HG03025 (cell line): ENCODE data around the gene BRME1.

Experiments used
- ATAC-seq: cut with Tn5 transposase; IDR thresholded peaks from one replicate; pipeline ENCODE4 v1.9.1; 2021; ENCODE audit warnings: mild to moderate bottlenecking, moderate library complexity; ENCODE audit not compliant: unreplicated experiment, low FRiP score

Gene BRME1

DNA sequence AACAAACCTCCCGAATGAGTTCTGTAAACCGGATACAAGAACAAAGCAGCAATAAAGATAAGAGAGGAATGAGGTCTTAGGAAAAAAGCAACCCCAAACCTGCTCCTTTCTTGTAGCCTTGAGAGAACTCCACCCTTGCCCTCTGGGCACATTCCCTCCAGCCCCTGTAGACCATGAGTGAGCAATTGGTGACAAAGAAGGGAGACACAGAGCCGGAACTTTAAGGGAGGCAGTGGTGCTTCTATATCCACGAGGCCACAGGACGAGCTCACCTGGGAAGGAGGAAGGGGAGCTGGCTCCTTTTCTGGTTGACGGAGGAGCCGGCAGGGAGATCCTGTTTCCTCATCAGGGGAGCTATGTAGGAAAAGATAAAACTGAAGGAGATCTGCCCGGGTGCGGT is 13.0 kb downstream of the BRME1 start:
- ATAC-seq: no peak

DNA sequence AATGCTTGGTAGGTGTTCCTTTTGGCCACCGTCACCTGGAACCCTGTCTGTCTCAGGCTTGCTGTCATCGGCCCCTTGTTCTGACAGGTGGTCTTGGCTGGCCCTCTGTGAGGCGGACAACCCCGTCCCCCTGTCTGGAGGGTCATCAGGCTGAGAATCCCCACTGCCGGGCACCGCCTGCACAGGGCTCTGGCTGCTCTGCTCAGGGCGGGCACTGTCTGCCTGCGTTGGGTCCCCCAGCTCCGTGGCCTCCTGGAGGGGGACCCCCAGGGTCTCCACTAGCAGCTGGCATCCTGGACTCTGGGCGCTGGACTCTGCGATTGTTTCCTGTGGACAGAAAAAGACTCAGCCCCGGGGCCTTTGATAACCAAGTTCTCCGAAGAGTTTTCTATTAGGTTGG is 15.8 kb downstream of the BRME1 start:
- ATAC-seq: no peak

DNA sequence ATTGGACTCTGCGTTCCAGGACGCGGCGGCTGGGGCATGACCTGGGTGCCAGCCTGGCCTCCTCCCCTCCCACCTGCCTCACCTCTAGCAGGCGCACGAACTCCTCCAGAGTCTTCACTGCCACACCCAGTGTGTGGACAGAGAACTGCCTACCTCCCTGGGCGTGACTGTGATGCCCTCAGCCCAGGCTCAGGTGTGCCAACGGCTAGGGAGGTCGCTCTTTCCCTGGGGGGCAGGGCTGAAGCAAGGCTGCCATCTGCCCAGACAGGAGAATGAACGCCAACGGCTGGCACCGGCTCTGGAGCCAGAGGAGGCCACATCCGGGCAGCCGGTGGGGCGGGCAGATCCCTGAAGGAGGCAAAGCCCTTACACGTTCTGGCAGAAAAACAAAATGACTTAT is 17.6 kb downstream of the BRME1 start:
- no peak for ATAC-seq

- no peak for ATAC-seq
These were observed 18.4 kb downstream of the BRME1 start for GRCh38 chr19:13887517-13887916.

- no peak for ATAC-seq
These were observed 18.9 kb downstream of the BRME1 start for GRCh38 chr19:13887018-13887436.

GRCh38 chr19:13885826-13886365 is 20.0 kb downstream of the BRME1 start:
- no peak for ATAC-seq

DNA sequence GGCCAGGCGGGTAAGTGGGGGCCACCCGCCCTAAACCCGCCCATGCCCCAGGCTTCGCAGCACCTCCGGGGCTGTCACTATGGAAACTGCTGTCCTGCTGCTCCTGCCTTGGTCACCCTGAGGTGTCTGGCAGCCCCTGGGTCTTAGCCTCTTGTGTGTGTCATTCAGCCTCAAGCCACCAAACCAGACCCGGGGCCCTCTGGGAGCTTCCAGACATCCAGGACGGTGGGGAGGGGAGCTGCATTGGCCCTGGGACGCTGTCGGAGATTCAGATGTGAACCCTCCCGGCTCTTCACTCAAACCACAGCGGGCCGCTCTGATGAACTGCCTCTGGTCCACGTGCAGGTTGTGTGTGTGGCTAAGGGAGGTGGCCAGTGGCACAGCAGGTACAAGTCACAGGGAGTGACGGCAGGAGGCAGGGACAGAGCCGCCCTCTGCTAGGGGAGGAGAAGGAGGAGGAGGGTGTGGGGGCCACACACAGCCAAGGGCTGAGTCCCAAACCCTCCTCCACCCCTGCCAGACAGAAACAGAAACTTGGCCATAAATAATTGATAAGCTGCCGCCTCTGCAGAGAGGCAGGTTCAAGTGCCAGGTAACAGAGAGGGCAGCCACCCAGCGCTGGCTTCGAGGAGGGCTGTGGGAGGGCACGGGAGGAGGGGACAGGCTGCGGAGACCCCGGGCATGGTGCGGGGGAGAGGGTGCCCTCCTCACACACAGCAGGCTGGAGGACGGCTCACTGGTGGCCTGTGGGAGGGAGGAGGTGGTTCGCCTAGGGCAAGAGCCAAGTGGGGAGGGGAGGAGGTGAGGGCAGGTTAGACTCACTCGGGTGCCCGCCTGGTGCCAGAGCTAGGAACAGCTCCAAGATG is 21.0 kb downstream of the BRME1 start:
- no peak for ATAC-seq

DNA sequence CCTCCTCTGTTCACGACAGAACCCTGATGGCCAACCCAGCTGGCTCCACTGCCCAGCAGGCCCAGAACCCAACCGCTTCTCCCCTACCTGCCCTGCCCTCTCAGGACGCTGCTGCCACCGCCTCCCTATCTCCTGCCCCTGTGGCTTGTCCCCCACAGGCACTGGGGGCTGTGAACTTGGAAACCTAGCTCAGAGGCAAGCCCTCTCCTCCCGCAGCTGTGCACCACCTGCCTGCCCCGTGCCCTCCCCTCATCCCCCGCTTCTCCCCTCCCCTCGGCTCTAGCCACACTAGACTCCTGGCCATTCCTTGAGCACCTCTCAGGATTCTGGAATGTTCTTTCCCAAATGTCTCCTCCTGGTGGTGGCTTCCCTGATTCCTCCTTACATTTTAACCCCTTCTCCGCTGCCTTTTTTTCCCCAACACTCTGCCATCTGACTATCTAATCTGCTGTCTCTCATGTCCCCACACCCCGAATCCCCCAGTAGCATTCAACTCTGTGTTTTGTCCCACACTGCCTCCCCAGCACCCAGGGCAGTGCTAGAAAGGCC is 22.3 kb downstream of the BRME1 start:
- no peak for ATAC-seq

DNA sequence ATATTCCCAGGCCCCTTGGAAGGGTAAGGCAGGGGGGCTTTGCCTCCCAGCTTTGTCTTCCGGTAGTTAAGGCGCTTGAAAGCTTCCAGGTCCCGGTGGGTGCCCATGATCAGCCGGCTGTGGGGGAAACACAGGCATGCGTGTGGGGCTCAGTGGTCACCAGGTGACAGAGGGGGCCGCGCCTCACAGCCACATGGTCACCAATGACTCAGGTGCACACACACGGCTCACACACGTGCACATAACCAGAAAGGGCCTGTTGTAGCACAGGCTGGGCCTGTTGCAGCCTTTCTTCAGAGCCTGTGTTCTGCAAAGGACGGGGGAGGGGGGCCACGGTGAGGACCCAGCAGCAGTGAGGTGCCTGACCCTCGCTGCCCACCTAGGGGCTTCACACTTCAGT is 23.1 kb downstream of the BRME1 start:
- no peak for ATAC-seq

DNA sequence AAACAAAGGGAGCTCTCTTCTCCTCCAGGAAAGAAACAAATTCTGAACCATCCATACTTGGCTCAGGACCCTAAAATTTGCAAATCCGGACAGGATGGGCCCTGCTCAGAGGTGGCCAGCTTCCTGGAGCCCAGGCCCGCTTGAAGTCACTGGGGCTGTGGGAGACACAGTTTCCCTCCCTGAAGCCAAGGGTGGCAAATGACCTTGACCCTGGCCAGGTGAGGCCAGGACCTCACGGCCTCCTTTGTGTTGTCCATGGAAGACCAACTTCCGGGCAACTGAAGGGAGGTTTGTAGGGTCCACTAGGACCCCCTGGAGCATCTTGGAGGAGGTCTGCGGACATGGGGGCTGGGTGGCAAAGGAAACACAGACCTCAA is 23.5 kb downstream of the BRME1 start:
- ATAC-seq: no peak

GRCh38 chr19:13881692-13882418 is 24.1 kb downstream of the BRME1 start:
- ATAC-seq: no peak

DNA sequence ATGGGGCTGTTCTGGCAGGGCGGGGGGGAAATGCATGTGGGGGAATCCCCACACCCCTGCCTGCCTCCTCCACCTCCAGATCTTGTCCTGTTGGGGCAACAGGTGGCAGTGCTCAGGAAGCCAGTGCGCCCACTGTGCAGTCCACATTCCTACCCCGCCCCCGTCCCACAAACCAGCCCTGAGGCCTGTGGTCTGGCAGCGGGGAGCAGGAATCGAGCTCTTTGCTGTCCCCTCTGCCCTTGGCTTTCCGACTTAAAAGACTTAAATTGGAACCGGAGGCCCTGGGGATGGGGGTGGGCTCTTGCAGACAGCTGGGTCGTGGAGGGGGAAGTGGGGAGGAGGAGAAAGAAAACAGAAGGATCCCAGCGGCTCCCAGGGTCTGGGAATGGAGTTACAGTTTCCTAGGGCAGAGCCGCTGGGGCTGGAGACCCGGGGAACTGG is 24.6 kb downstream of the BRME1 start:
- no peak for ATAC-seq

DNA sequence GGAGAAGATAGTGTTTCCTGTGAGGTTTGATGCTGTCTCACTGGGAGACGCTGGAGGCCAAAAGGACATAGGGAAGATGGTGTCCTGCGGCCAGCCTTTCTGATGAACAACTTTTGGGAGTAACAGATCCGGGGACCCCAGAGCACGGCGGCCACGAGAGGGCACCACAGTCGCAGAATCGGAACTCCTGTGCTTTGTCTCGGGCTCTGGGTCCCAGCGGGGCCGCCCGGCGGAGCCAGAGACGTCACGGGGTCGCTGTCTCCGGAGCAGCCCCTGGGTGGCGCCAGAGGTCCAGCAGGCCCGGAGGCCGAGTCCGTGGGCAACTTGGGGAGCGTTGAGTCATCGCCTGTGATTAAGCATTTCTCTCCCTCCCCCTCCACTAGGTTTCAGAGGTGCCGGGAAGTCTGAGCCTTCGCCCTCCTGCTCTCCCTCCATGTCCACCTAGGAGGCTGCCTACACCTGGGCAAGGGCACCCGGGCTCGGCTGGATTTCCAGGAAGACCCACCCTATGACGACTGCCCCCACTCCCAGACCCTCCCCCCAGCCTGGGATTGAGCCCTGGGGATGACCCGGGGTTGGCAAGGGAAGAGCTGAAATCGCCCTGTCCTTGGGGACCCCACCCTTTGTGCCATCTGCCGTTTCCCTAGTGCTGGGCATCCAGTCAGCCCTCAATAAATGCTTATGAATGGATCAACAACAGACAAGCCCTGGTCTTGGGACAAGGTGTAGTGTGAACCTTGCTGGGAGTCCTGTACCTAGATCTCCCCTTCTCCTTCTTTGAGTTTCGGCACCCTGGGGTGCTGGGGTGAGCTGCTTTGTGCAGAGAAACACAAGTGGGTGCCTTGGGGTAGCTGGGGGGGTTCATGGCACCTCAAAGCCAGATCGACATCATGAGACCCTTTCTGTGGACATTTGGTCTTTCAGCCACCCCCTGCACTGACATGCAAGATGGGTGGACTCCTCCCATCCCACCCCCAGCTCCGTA is 25.6 kb downstream of the BRME1 start:
- ATAC-seq: peak; percentile 81

GRCh38 chr19:13877303-13877702 is 28.6 kb downstream of the BRME1 start:
- ATAC-seq: no peak

DNA sequence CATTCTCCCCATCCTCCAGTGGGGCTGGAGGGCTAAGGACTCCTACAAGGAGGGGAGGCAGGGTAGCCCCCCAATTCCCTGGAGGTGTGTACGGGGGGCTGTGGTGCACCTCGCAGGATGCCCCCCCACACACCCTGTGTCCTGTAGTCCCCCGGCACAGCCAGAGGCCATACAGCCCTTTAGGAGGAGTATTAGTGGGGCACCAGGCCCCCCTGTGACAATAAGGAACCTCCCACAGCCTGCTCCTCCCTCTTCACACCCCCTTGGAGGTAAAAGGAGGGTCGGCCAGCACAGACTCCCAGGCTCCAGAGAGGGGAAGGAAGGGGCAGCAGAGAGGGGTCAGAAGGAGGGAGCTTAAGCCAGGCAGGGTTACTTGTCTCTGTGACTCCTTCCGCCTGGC is 29.1 kb downstream of the BRME1 start, which contains the start of gene NANOS3:
NANOS3 (plus strand) TSS at position 301 of the 400 bp plus-strand sequence. CDS start 115 bp downstream, outside the sequence.
- ATAC-seq: no peak

DNA sequence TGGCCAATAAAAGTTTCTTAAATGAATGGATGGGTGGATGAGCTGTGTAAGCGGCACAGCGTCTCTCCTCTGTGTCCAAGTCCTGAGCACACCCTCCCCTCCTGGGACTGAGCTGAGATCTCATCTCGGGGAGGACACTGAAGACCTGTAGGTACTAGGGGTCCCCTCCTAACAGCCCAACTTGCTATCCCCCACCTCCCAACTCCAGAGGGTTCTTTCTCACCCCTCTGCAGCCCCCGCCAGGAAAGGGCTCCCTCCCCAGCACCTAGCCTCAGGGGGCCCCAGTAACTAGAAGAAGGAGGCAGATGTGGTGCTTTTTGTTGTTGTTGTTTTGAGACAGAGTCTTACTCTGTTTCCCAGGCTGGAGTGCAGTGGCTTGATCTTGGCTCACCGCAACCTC is 30.1 kb downstream of the BRME1 start:
- ATAC-seq: no peak

DNA sequence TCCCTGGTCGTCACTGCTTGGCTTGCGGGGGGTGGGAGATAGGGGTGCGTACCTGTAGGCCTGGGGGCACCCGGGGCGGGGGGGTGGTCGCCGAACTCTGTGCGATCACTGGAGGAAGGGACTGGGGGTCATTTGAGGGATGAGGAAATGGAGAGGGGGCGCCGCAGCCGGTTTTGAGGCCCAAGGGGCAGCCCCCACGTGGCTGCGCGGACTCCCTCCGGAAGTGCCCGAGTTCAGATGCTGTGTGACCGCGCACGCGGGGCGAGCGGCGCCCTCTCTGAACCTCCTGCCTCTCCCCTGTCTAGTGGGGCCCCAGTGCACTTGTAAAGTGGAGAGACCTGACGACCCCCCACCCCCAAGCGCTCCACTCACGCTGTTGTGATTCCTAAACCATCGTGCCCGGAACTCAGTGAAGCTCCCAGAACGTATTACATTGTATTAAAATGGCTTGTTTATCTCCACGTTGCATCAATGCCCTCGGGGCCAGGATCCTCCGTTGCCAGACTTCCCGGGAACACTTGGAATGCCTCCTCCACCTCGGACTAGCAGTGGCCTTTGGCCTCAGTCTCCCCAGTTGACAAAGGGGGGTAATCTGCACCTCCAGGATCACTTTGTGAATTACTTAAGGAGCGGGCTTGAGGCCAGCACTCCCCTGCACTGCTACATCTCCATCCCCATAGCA is 31.9 kb downstream of the BRME1 start:
- ATAC-seq: no peak

- ATAC-seq: no peak
These were observed 33.1 kb downstream of the BRME1 start for GRCh38 chr19:13872695-13873389.

DNA sequence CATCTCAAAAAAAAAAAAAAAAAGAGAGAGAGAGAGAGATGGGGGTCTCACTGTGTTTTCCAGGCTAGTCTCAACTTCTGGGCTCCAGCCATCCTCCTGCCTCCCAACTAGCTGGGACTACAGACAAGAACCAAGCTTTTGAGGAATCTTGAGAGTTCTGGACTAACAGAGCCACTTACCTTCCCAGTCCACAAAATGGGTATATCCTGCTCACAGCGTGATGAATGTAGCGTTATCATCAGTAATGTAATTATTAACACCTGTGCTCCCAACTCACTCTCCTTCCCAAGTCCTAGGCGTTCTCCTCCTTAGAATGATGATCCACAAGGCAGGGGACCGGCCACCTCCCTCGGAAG is 33.6 kb downstream of the BRME1 start:
- no peak for ATAC-seq
